ENCODE data around the gene LPP. TPM values are rescaled to one million over a fixed set of nuclear protein-coding genes. Genes with fewer than 3 reads are reported as not detected.
"Not testable (repeated sequence)": the region's sequence is repeated elsewhere in the genome, so short reads cannot be mapped to it uniquely, and the experiment has no call there.

LPP gene
- total RNA-seq, 1 donor from 2014 or later, result 93.9 TPM

DNA sequence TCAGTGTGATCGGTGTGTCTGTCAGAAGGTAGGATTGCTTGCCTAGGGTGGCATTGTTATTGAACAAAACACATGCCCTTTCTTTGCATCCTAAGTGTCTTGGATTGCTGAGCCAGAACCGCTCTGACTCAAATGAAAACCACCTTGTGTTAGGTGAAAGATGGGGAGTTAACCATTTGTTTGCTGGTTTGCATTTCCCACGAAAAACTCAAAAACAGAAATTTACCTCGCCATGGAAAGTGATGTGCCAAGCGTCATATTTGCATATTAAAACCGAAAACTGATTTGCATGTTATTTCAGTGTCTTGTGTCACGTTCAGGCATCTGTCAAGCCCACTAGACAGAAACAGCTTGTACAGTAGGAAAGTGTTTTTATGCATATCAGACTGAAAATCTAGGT, 543.2 kb downstream of the LPP start:
- H3K4me3 ChIP-seq (ENCODE audit: low read depth, low read length), result no peak overlapping the region
- no peak for DNase-seq (ENCODE audit: low read depth)
- TF ChIP-seq, protein P1, sequence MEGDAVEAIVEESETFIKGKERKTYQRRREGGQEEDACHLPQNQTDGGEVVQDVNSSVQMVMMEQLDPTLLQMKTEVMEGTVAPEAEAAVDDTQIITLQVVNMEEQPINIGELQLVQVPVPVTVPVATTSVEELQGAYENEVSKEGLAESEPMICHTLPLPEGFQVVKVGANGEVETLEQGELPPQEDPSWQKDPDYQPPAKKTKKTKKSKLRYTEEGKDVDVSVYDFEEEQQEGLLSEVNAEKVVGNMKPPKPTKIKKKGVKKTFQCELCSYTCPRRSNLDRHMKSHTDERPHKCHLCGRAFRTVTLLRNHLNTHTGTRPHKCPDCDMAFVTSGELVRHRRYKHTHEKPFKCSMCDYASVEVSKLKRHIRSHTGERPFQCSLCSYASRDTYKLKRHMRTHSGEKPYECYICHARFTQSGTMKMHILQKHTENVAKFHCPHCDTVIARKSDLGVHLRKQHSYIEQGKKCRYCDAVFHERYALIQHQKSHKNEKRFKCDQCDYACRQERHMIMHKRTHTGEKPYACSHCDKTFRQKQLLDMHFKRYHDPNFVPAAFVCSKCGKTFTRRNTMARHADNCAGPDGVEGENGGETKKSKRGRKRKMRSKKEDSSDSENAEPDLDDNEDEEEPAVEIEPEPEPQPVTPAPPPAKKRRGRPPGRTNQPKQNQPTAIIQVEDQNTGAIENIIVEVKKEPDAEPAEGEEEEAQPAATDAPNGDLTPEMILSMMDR (conservative IDR thresholded peaks at IDR 0.05; ENCODE audit: low read depth, low read length), result no peak

DNA sequence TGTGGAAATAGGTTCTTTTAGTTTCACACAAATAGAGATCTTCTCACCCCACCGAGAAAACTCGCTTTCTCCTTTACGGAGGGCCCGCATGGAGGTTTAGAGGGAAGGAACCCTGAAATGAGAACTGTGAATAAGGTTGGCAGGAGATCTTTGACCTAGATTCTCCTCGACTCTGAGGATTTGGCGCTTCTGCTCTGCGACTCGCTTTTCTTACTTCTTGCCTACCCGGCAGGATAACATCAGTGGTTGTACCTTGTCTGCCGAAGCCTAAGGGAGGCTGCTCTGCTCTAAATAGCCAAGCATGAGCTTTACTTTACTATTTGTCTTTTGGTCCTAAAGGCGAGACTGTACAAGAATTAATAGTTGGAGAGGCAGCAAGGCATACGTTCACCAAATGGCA, 544.5 kb downstream of the LPP start:
- no peak for DNase-seq (ENCODE audit: low read depth)
- no peak overlapping the region for H3K4me3 ChIP-seq (ENCODE audit: low read depth, low read length)
- TF ChIP-seq, protein P1 (conservative IDR thresholded peaks at IDR 0.05; ENCODE audit: low read depth, low read length), result no peak

DNA sequence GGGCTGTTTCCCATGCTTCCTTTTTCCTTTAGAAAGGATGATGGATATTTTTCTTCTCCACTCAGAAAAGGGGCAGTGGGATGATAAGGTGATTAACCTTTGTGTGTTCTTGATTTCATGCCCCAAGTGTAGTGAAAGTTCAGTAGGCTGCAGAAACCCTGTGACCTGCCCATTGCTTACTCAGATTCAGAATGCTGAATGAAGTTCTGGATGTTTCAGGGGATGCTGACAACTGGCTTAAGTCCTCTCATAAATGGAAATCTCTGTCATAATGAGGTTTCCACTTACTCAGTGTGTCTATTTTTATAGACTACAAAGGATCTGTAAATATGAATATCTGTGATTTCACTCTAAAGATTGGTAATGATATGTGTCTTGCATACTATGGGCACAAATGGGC, 546.5 kb downstream of the LPP start:
- no peak for DNase-seq (ENCODE audit: low read depth)
- no peak overlapping the region for H3K4me3 ChIP-seq (ENCODE audit: low read depth, low read length)
- TF ChIP-seq, protein P1 (conservative IDR thresholded peaks at IDR 0.05; ENCODE audit: low read depth, low read length), result no peak

DNA sequence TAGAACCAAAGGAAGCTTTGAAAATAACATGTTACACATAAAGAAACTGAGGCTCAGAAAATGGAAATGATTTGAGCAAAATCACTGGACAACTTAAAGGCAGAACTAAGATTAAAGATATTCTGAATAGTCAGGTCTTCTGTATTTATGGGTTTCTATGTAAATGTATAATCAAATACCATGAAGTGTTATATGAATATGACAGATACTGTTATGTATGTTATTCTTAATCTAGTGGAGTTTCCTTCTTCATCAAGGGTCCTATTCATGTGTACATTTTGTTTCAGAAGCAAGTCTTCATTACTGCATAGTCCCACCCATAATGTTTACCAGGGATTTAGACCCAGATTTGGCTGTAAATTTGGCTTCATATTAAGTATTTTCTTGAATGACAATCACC, 547.0 kb downstream of the LPP start:
- DNase-seq (ENCODE audit: low read depth), result no peak
- no peak overlapping the region for H3K4me3 ChIP-seq (ENCODE audit: low read depth, low read length)
- TF ChIP-seq, protein P1 (conservative IDR thresholded peaks at IDR 0.05; ENCODE audit: low read depth, low read length), result no peak

DNA sequence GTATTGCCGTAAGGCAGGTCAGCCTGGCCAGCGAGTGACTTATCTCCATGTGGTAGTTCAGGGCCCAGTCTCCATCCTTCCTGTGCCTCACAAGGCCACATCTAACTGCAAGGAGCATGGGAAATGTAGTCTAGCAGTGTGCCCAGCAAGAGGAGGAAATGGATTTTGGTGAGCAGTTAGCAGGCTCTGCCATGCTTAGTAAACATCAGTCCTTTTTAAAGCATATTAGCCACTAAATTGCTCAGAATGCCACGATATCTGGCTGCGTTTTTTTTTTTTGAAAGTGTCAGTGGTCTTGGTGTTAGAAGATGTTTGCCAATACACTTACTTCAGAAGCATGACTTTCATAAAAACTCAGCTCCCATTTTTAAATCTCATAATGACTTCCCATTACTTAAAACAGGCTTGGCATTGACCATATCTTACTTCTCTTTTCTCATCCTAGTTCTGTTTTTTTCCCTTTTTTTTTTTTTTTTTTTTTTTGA, 547.6 kb downstream of the LPP start:
- TF ChIP-seq, protein P1 (conservative IDR thresholded peaks at IDR 0.05; ENCODE audit: low read depth, low read length), result no peak
- no peak for DNase-seq (ENCODE audit: low read depth)
- H3K4me3 ChIP-seq (ENCODE audit: low read depth, low read length), result no peak overlapping the region

DNA sequence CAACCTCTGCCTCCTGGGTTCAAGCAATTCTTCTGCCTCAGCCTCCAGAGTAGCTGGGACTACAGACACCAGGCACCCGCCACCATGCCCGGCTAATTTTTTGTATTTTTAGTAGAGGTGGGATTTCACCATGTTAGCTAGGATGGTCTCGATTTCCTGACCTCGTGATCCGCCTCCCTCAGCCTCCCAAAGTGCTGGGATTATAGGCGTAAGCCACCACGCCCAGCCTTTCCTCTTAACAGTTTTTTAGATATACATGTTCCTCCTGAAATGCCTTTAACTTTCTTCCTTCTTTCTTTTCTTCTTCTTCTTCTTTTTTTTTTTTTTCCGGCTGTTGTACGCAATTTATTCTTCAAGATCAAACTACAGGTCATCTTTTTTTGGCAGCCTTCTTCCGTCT, 548.1 kb downstream of the LPP start:
- DNase-seq (ENCODE audit: low read depth); H3K4me3 ChIP-seq (ENCODE audit: low read depth, low read length): not testable (repeated sequence)

DNA sequence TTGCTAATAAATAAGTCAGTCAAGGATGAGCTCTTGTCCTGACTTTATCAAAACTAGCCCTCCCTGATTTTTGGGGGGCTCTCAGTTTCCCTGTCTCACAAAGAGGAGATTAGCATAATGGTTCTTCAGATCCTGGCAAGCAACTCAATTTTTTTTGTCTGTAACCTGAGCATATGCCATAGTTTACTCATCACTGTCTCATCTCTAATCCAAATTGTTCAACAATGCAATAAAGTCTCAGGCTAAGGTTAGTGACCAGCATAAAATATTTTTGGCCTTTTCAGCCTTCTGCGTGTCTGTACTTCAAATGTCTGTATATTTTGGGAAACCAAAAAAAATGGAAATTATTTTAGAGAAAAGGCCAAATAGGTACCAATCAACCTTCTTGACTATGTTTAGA, 552.2 kb downstream of the LPP start:
- TF ChIP-seq, protein P1 (conservative IDR thresholded peaks at IDR 0.05; ENCODE audit: low read depth, low read length), result no peak
- H3K4me3 ChIP-seq (ENCODE audit: low read depth, low read length), result no peak overlapping the region
- no peak for DNase-seq (ENCODE audit: low read depth)
